MG63 (cell line): ENCODE results near the gene ZDHHC1. TPM values are rescaled to one million over a fixed set of nuclear protein-coding genes. Genes with fewer than 3 reads are reported as not detected.

ENCODE experiments used
- DNase-seq: peaks from one replicate; pipeline ENCODE4 v3.0.0-alpha.2; 2020
- H3K27me3 ChIP-seq: fragments of 250-450 bp; sonication (Bioruptor Pico); 2 replicates; pipeline ENCODE4 v1.5.1; 2020; ENCODE audit warnings: mild to moderate bottlenecking, moderate library complexity
- H3K36me3 ChIP-seq: fragments of 250-450 bp; sonication (Bioruptor Pico); 2 replicates; pipeline ENCODE4 v1.5.1; 2020; ENCODE audit warnings: mild to moderate bottlenecking, moderate library complexity
- H3K4me3 ChIP-seq: fragments of 250-450 bp; sonication (Bioruptor Pico); 2 replicates; pipeline ENCODE4 v1.5.1; 2020; ENCODE audit warnings: mild to moderate bottlenecking, moderate library complexity
- H3K9me3 ChIP-seq: fragments of 250-450 bp; sonication (Bioruptor Pico); 2 replicates; pipeline ENCODE4 v1.5.1; 2020; ENCODE audit warnings: mild to moderate bottlenecking, moderate library complexity
- total RNA-seq: library from RNA; depleted of rRNA; stranded (reverse); fragments of >200 nt; shearing (Covaris generic); gene quantifications from 2 replicates; pipeline ENCODE4 v1.2.3, GENCODE V29; 2014; ENCODE audit warnings: low replicate concordance; rRNA removed

The ZDHHC1 gene
- total RNA-seq = 2.3 TPM in 1 of 2 replicates, not detected in the other

GRCh38 chr16:67415872-67416793 is at the start of gene ZDHHC1:
Gene ZDHHC1 (minus strand): TSS chr16:67416477. CDS start chr16:67407775, 8,702 bp downstream.
- Histone ChIP-seq H3K36me3 (no peaks in the 10 kb centered on the region), H3K27me3 (no peaks in the 10 kb centered on the region), H3K9me3 (no peaks in the 10 kb centered on the region), H3K4me3 (peak within 1 kb of the TSS; percentile 76)
- peak; percentile 73 for DNase-seq

- no peaks in the 10 kb centered on the region for H3K27me3 ChIP-seq
- DNase-seq = no peak
- no peak overlapping the region for H3K4me3 ChIP-seq
- no peaks in the 10 kb centered on the region for H3K9me3 ChIP-seq
- H3K36me3 ChIP-seq = no peaks in the 10 kb centered on the region; the same call in 1 of the 2 replicates
Observed at GRCh38 chr16:67464565-67464964, 48.3 kb upstream of the ZDHHC1 start.

- DNase-seq = no peak
- Histone ChIP-seq H3K27me3 (no peaks in the 10 kb centered on the region), H3K4me3 (no peak overlapping the region), H3K36me3 (no peaks in the 10 kb centered on the region; the same call in 1 of the 2 replicates), H3K9me3 (no peaks in the 10 kb centered on the region)
Observed at GRCh38 chr16:67463691-67464090, 47.4 kb upstream of the ZDHHC1 start.

GRCh38 chr16:67463059-67463458 is 46.8 kb upstream of the ZDHHC1 start:
- H3K27me3 ChIP-seq = no peaks in the 10 kb centered on the region
- no peaks in the 10 kb centered on the region for H3K9me3 ChIP-seq
- no peaks in the 10 kb centered on the region; the same call in 1 of the 2 replicates for H3K36me3 ChIP-seq
- DNase-seq = no peak
- H3K4me3 ChIP-seq = no peak overlapping the region

GRCh38 chr16:67462279-67462655 is 46.0 kb upstream of the ZDHHC1 start:
- no peak for DNase-seq

GRCh38 chr16:67461600-67462278 is 45.5 kb upstream of the ZDHHC1 start:
- Histone ChIP-seq H3K4me3 (no peak overlapping the region), H3K9me3 (no peaks in the 10 kb centered on the region), H3K27me3 (no peaks in the 10 kb centered on the region), H3K36me3 (no peaks in the 10 kb centered on the region; the same call in 1 of the 2 replicates)
- no peak for DNase-seq

More at GRCh38 chr16:67462279-67462655, 46.0 kb upstream of the ZDHHC1 start:
- H3K36me3 ChIP-seq = no peaks in the 10 kb centered on the region; the same call in 1 of the 2 replicates
- H3K27me3 ChIP-seq = no peaks in the 10 kb centered on the region
- no peak overlapping the region for H3K4me3 ChIP-seq
- H3K9me3 ChIP-seq = no peaks in the 10 kb centered on the region

GRCh38 chr16:67460961-67461360 is 44.7 kb upstream of the ZDHHC1 start:
- no peak for DNase-seq

GRCh38 chr16:67460168-67460567 is 43.9 kb upstream of the ZDHHC1 start:
- Histone ChIP-seq H3K9me3 (no peaks in the 10 kb centered on the region), H3K36me3 (no peaks in the 10 kb centered on the region), H3K27me3 (no peaks in the 10 kb centered on the region), H3K4me3 (no peak overlapping the region)
- no peak for DNase-seq

More at GRCh38 chr16:67460961-67461360, 44.7 kb upstream of the ZDHHC1 start:
- Histone ChIP-seq H3K27me3 (no peaks in the 10 kb centered on the region), H3K36me3 (no peaks in the 10 kb centered on the region; the same call in 1 of the 2 replicates), H3K9me3 (no peaks in the 10 kb centered on the region), H3K4me3 (no peak overlapping the region)

GRCh38 chr16:67459861-67460150 is 43.5 kb upstream of the ZDHHC1 start:
- Histone ChIP-seq H3K4me3 (no peak overlapping the region), H3K9me3 (no peaks in the 10 kb centered on the region), H3K27me3 (no peaks in the 10 kb centered on the region), H3K36me3 (no peaks in the 10 kb centered on the region)
- DNase-seq = no peak

GRCh38 chr16:67459066-67459860 is 43.0 kb upstream of the ZDHHC1 start:
- H3K9me3 ChIP-seq = no peaks in the 10 kb centered on the region
- no peaks in the 10 kb centered on the region for H3K36me3 ChIP-seq
- no peaks in the 10 kb centered on the region for H3K27me3 ChIP-seq
- no peak overlapping the region for H3K4me3 ChIP-seq
- peak; percentile 43 for DNase-seq

GRCh38 chr16:67458121-67458641 is 41.9 kb upstream of the ZDHHC1 start:
- Histone ChIP-seq H3K4me3 (no peak overlapping the region), H3K36me3 (no peaks in the 10 kb centered on the region), H3K27me3 (no peaks in the 10 kb centered on the region), H3K9me3 (no peaks in the 10 kb centered on the region)
- no peak for DNase-seq

GRCh38 chr16:67457611-67458010 is 41.3 kb upstream of the ZDHHC1 start:
- DNase-seq = no peak
- H3K4me3 ChIP-seq = no peak overlapping the region
- H3K36me3 ChIP-seq = no peaks in the 10 kb centered on the region
- no peaks in the 10 kb centered on the region for H3K9me3 ChIP-seq
- no peaks in the 10 kb centered on the region for H3K27me3 ChIP-seq

GRCh38 chr16:67456391-67457081 is 40.3 kb upstream of the ZDHHC1 start:
- Histone ChIP-seq H3K27me3 (no peaks in the 10 kb centered on the region), H3K9me3 (no peaks in the 10 kb centered on the region), H3K4me3 (no peak overlapping the region), H3K36me3 (no peaks in the 10 kb centered on the region)
- DNase-seq = peak; percentile 88

GRCh38 chr16:67454852-67455251 is 38.6 kb upstream of the ZDHHC1 start:
- Histone ChIP-seq H3K36me3 (no peaks in the 10 kb centered on the region), H3K9me3 (no peaks in the 10 kb centered on the region)

GRCh38 chr16:67454104-67454503 is 37.8 kb upstream of the ZDHHC1 start:
- Histone ChIP-seq H3K9me3 (no peaks in the 10 kb centered on the region), H3K36me3 (no peaks in the 10 kb centered on the region), H3K4me3 (no peak overlapping the region), H3K27me3 (no peaks in the 10 kb centered on the region)
- DNase-seq = no peak

More at GRCh38 chr16:67454852-67455251, 38.6 kb upstream of the ZDHHC1 start:
- Histone ChIP-seq H3K4me3 (no peak overlapping the region), H3K27me3 (no peaks in the 10 kb centered on the region)
- DNase-seq = no peak
